Right lobe of liver (tissue), 6 donors: ENCODE results near the gene DLST. TPM values are rescaled to one million over a fixed set of nuclear protein-coding genes. Genes with fewer than 3 reads are reported as not detected.

ENCODE experiments used
- ATAC-seq, 4 donors: fragments of 200-7000 bp; cut with Tn5 transposase; one replicate each; pipeline ENCODE4 v1.9.1; 2020; ENCODE audit warnings: mild to moderate bottlenecking in 4 of 4, moderate library complexity in 4 of 4
- DNase-seq, 3 donors: peaks; one replicate each; pipeline ENCODE4 v3.0.0-alpha.2; 2020
- H3K27ac ChIP-seq, 3 donors: fragments of 200-600 bp; one replicate each; pipeline ENCODE4 v1.8.0; 2022
- H3K27me3 ChIP-seq, 2 donors: fragments of 200-600 bp; one replicate each; pipeline ENCODE4 v1.8.0; 2022
- H3K36me3 ChIP-seq, 4 donors: fragments of 200-600 bp; sonication (generic) in 1 of 4; one replicate each; pipeline versions ENCODE4 v1.5.1 to v1.8.0; 2017 to 2022; ENCODE audit warnings: control low read depth in 1 of 4
- H3K4me1 ChIP-seq, 4 donors: fragments of 200-600 bp; sonication (generic) in 1 of 4; one replicate each; pipeline versions ENCODE4 v1.5.1 to v1.8.0; 2017 to 2022; ENCODE audit warnings: control low read depth in 1 of 4
- H3K4me3 ChIP-seq, 3 donors: fragments of 200-600 bp; one replicate each; pipeline ENCODE4 v1.8.0; 2022
- H3K9me3 ChIP-seq, 4 donors: fragments of 200-600 bp; sonication (generic) in 1 of 4; one replicate each; pipeline versions ENCODE4 v1.5.1 to v1.8.0; 2017 to 2022; ENCODE audit warnings: control low read depth in 1 of 4
- CTCF ChIP-seq, 4 donors: fragments of 200-600 bp in 3 of 4; fragments of 450-650 bp in 1 of 4; IDR thresholded peaks; one replicate each; pipeline versions ENCODE4 v1.5.1 to v1.8.0; 2016 to 2022; ENCODE audit warnings: antibody characterized with exemption in 4 of 4, mild to moderate bottlenecking in 2 of 4
- POLR2A ChIP-seq: fragments of 450-650 bp; IDR thresholded peaks from one replicate; pipeline ENCODE4 v1.6.1; 2017; ENCODE audit warnings: antibody characterized with exemption, mild to moderate bottlenecking
- whole genome bisulfite sequencing: methylation state at CpG from one replicate; pipeline ENCODE4 v1.1.6; 2018; ENCODE audit warnings: low coverage, low lambda C conversion rate; ENCODE audit not compliant: insufficient coverage; ENCODE audit errors: missing lambda C conversion rate; 5-methylcytosine and 5-hydroxymethylcytosine counted together
- intact Hi-C, 2 donors: fragments of 100-400 bp; cut with DNase I; formaldehyde crosslinking; loops; one replicate each; pipeline versions ENCODE4 v1.11.2 to v1.14.1; 2022
- total RNA-seq, 6 experiments: library from RNA; depleted of rRNA in 2 of 6; stranded (reverse); fragments of >200 nt in 2 of 6; fragmentation: NEBNext Ultra II Directional in 3 of 6; extraction: Animal tissue kit (Norgen Biotek cat#: 25700) in 3 of 6; gene quantifications; one replicate each; pipeline versions ENCODE4 v1.1.0 to v1.2.4, GENCODE V29; 2016 to 2023
- donor health status: DM: no; HTN: yes; CAD: no.
- donor health status: DM: no; HTN: no; CAD: no.
- donor health status: DM: no; HTN: no; CAD: no.
- donor health status: DM: no; HTN: yes; CAD: no.
- donor health status: DM: no; HTN: yes; CAD: no.

The DLST gene
- total RNA-seq, 6 experiments from 2014 or later: 63.8 to 112 (median 68.8) TPM

GRCh38 chr14:74905595-74906142 is 24.0 kb downstream of the DLST start:
- WGBS: 45% methylated on average over 9 of the region's 14 CpGs
- Histone ChIP-seq H3K4me1 (no peaks in the 10 kb centered on the region), H3K9me3 (no peaks in the 10 kb centered on the region), H3K4me3 (no peak overlapping the region), H3K27ac (no peak overlapping the region), H3K27me3 (no peaks in the 10 kb centered on the region), H3K36me3 (peaks cover 7 to 29% (median 23%) of the 10 kb centered on the region in 4 donors)
- ATAC-seq: peak; percentile 60 to 76 (median 70)
- TF ChIP-seq POLR2A: no peak
- TF ChIP-seq CTCF (IDR thresholded peaks at IDR 0.05): peak; percentile 84 to 96 (median 94)
- intact Hi-C loops: loop anchor here (5.0 kb wide), 1 partner anchor 43 kb away; no protein-coding TSS in a partner anchor
- peak; percentile 73 to 75 (median 74) for DNase-seq

GRCh38 chr14:74906925-74907521 is 25.3 kb downstream of the DLST start:
- peak in 1 of 4 donors; percentile 6 for ATAC-seq

GRCh38 chr14:74907744-74908143 is 26.0 kb downstream of the DLST start:
- TF ChIP-seq POLR2A (no peak), CTCF (IDR thresholded peaks at IDR 0.05) (no peak)
- Histone ChIP-seq H3K4me3 (no peak overlapping the region), H3K27ac (no peak overlapping the region), H3K27me3 (no peaks in the 10 kb centered on the region), H3K9me3 (no peaks in the 10 kb centered on the region), H3K36me3 (peaks cover 0 to 8% (median 6%) of the 10 kb centered on the region in 4 donors), H3K4me1 (no peaks in the 10 kb centered on the region)
- WGBS: 46% methylated on average over 5 of the region's 6 CpGs
- intact Hi-C loops: loop anchor here (5.0 kb wide), 1 partner anchor 45 kb away; no protein-coding TSS in a partner anchor
- DNase-seq (no peak), ATAC-seq (no peak)

More at GRCh38 chr14:74906925-74907521, 25.3 kb downstream of the DLST start:
- Histone ChIP-seq H3K27me3 (no peaks in the 10 kb centered on the region), H3K9me3 (no peaks in the 10 kb centered on the region), H3K4me1 (no peaks in the 10 kb centered on the region), H3K27ac (no peak overlapping the region), H3K36me3 (peaks cover 0 to 16% (median 11%) of the 10 kb centered on the region in 4 donors), H3K4me3 (no peak overlapping the region)
- intact Hi-C loops: loop anchor here (5.0 kb wide), 1 partner anchor 45 kb away; no protein-coding TSS in a partner anchor
- DNase-seq: no peak
- TF ChIP-seq CTCF (IDR thresholded peaks at IDR 0.05) (peak in 1 of 4 donors; percentile 12), POLR2A (no peak)
- no CpG with 5 or more reads among the region's 12 CpGs for WGBS

GRCh38 chr14:74908861-74909341 is 27.2 kb downstream of the DLST start:
- intact Hi-C loops: loop anchor here (5.0 kb wide), 1 partner anchor 47 kb away; no protein-coding TSS in a partner anchor
- no CpG with 5 or more reads among the region's 9 CpGs for WGBS

More at GRCh38 chr14:74908861-74909341, 27.2 kb downstream of the DLST start:
- Histone ChIP-seq H3K4me3 (no peak overlapping the region), H3K4me1 (peaks cover 0 to 7% (median 0%) of the 10 kb centered on the region in 4 donors), H3K27me3 (no peaks in the 10 kb centered on the region), H3K9me3 (no peaks in the 10 kb centered on the region), H3K27ac (no peak overlapping the region), H3K36me3 (no peaks in the 10 kb centered on the region)
- ATAC-seq (no peak), DNase-seq (no peak)
- TF ChIP-seq POLR2A (no peak), CTCF (IDR thresholded peaks at IDR 0.05) (no peak)
